HCT116 (cell line): ENCODE data around the gene GLYR1.

Experiments
- CTCF ChIP-seq, 3 experiments: fragments of 200-600 bp in 1 of 3; sonication (generic) in 1 of 3; IDR thresholded peaks in 2 of 3; conservative IDR thresholded peaks in 1 of 3; 2 replicates each; pipeline ENCODE4 v1.5.1; 2012 to 2017; ENCODE audit warnings: low read depth in 2 of 3, low read length in 2 of 3, antibody characterized with exemption in 1 of 3, borderline replicate concordance in 1 of 3, control low read depth in 1 of 3, mild to moderate bottlenecking in 1 of 3, mixed read lengths in 1 of 3, mixed run types in 1 of 3, moderate library complexity in 1 of 3; ENCODE audit not compliant: insufficient read depth in 1 of 3
- EGR1 ChIP-seq: IDR thresholded peaks from 2 replicates; pipeline ENCODE4 v1.6.1; 2012; ENCODE audit warnings: low read depth
- EZH2 ChIP-seq: fragments of 200-600 bp; sonication (generic); IDR thresholded peaks from 2 replicates; pipeline ENCODE4 v1.6.1; 2017; ENCODE audit warnings: antibody characterized with exemption, mixed run types
- SRF ChIP-seq: IDR thresholded peaks from 2 replicates; pipeline ENCODE4 v1.6.1; 2012; ENCODE audit warnings: low read depth

- TF ChIP-seq CTCF (IDR thresholded peaks at IDR 0.05 in 2 of 3, conservative IDR thresholded peaks at IDR 0.05 in 1 of 3; ENCODE audit: borderline replicate concordance in 1 of 3, insufficient read depth in 1 of 3, low read depth in 2 of 3, low read length in 2 of 3) (no peak), EZH2 (no peak), SRF (no peak), EGR1 (no peak)
These were observed 43.7 kb downstream of the GLYR1 start for GRCh38 chr16:4803401-4803844.
